ENCODE results near the gene ITPKB. TPM values are rescaled to one million over a fixed set of nuclear protein-coding genes. Genes with fewer than 3 reads are reported as not detected.

The ITPKB gene
- total RNA-seq, 1 donor from 2014 or later, result 9.8 TPM

- peaks cover 22% of the 10 kb centered on the region for H3K4me1 Mint-ChIP-seq (ENCODE audit: low read depth)
- no peak overlapping the region for H3K4me3 Mint-ChIP-seq (ENCODE audit: low read depth)
- peaks cover 10% of the 10 kb centered on the region for H3K27me3 Mint-ChIP-seq
- no peaks in the 10 kb centered on the region for H3K36me3 Mint-ChIP-seq (ENCODE audit: insufficient read depth)
- no peak for TF ChIP-seq CTCF (IDR thresholded peaks at IDR 0.05; ENCODE audit: unreplicated experiment)
- no peaks in the 10 kb centered on the region for H3K9me3 Mint-ChIP-seq (ENCODE audit: low read depth)
- peak overlapping the region; percentile 49 for H3K27ac Mint-ChIP-seq
- no peak for DNase-seq (ENCODE audit: low spot score, unreplicated experiment)
Observed at GRCh38 chr1:226656601-226657277, 82.3 kb downstream of the ITPKB start.

DNA sequence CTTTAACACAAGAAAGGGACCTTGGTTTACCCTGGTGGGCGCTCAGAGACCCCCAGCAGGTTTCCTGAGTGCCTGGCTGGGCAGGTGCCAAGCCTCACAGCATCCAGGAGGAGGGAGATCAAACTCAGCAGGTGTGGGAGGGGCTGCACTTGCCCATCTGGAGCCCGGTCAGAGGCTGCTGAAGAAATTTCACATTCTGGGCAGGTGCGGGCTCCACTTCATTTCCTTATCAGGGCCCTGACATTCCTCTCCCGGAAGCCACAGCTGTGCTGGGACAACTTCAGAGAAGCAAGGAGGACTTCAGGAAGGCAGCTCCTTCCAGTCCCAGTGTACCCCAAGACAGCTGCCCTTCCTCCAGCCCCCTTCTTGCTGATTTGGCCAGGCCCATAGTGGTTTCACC, 82.9 kb downstream of the ITPKB start:
- Mint-ChIP-seq H3K36me3 (ENCODE audit: insufficient read depth) (no peaks in the 10 kb centered on the region), H3K27me3 (peaks cover 10% of the 10 kb centered on the region), H3K4me3 (ENCODE audit: low read depth) (no peak overlapping the region), H3K9me3 (ENCODE audit: low read depth) (no peaks in the 10 kb centered on the region), H3K27ac (peak overlapping the region; percentile 78), H3K4me1 (ENCODE audit: low read depth) (peaks cover 22% of the 10 kb centered on the region)
- TF ChIP-seq CTCF (IDR thresholded peaks at IDR 0.05; ENCODE audit: unreplicated experiment), result no peak
- DNase-seq (ENCODE audit: low spot score, unreplicated experiment), result no peak

GRCh38 chr1:226655251-226656163, 83.6 kb downstream of the ITPKB start:
- H3K4me1 Mint-ChIP-seq (ENCODE audit: low read depth), result peaks cover 22% of the 10 kb centered on the region
- DNase-seq (ENCODE audit: low spot score, unreplicated experiment), result no peak
- H3K27me3 Mint-ChIP-seq, result peaks cover 10% of the 10 kb centered on the region
- H3K27ac Mint-ChIP-seq, result peak overlapping the region; percentile 78
- no peaks in the 10 kb centered on the region for H3K9me3 Mint-ChIP-seq (ENCODE audit: low read depth)
- TF ChIP-seq CTCF (IDR thresholded peaks at IDR 0.05; ENCODE audit: unreplicated experiment), result no peak
- H3K4me3 Mint-ChIP-seq (ENCODE audit: low read depth), result no peak overlapping the region
- H3K36me3 Mint-ChIP-seq (ENCODE audit: insufficient read depth), result no peaks in the 10 kb centered on the region

- no peak for DNase-seq (ENCODE audit: low spot score, unreplicated experiment)
- H3K4me3 Mint-ChIP-seq (ENCODE audit: low read depth), result no peak overlapping the region
- H3K36me3 Mint-ChIP-seq (ENCODE audit: insufficient read depth), result no peaks in the 10 kb centered on the region
- peaks cover 11% of the 10 kb centered on the region for H3K27me3 Mint-ChIP-seq
- no peak overlapping the region for H3K27ac Mint-ChIP-seq
- no peaks in the 10 kb centered on the region for H3K9me3 Mint-ChIP-seq (ENCODE audit: low read depth)
- TF ChIP-seq CTCF (IDR thresholded peaks at IDR 0.05; ENCODE audit: unreplicated experiment), result no peak
- peaks cover 18% of the 10 kb centered on the region for H3K4me1 Mint-ChIP-seq (ENCODE audit: low read depth)
Observed at GRCh38 chr1:226654668-226655055, 84.4 kb downstream of the ITPKB start.

DNA sequence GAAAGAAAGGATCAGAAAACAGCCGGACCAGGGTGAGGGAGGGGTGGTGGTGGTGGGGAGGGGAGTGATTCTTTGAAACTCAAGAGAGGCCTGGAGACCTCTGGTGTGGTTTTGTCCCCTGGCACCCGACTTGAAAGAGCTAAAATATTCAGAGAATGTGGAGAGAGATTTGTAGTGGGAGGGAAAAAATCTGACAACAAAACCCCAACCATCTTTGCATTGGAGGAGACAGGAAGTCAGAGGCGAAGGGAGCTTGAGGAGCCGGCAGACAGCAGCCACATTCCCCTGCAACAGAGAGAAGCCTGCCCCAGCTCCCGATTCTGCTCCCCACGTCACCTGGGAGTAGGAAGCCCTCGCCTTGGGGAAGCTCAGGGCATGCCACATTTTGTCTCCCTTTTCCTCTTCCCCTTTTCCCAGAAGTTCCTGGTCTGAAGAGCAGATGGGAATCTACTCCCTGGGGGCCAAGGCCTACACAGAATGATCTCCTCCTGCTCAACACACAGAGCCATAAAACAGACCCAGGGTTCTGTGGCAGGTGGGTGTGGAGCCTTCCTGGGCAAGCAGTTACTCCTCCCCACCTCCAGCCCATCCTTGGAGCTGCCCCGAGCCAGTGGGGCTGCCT, 84.9 kb downstream of the ITPKB start:
- peaks cover 17% of the 10 kb centered on the region for H3K4me1 Mint-ChIP-seq (ENCODE audit: low read depth)
- H3K9me3 Mint-ChIP-seq (ENCODE audit: low read depth), result no peaks in the 10 kb centered on the region
- no peak for DNase-seq (ENCODE audit: low spot score, unreplicated experiment)
- H3K27me3 Mint-ChIP-seq, result peaks cover 8% of the 10 kb centered on the region
- no peak for TF ChIP-seq CTCF (IDR thresholded peaks at IDR 0.05; ENCODE audit: unreplicated experiment)
- no peak overlapping the region for H3K4me3 Mint-ChIP-seq (ENCODE audit: low read depth)
- no peak overlapping the region for H3K27ac Mint-ChIP-seq
- no peaks in the 10 kb centered on the region for H3K36me3 Mint-ChIP-seq (ENCODE audit: insufficient read depth)
